CD4-positive, alpha-beta T cell (primary cell): ENCODE data around the gene EEPD1. TPM values are rescaled to one million over a fixed set of nuclear protein-coding genes. Genes with fewer than 3 reads are reported as not detected.

ENCODE experiments used
- ATAC-seq: fragments of 200-7000 bp; cut with Tn5 transposase; one replicate; pipeline ENCODE4 v1.10.0; 2022; ENCODE audit warnings: mild to moderate bottlenecking; ENCODE audit not compliant: poor library complexity
- CTCF ChIA-PET: fragments of 350-600 bp; sonication (Branson Sonifier 250); formaldehyde crosslinking; loops from one replicate; lab custom pipeline; 2021; ENCODE audit warnings: antibody characterized with exemption, inconsistent platforms; lab: Charles Lee
- POLR2A ChIA-PET: fragments of 350-600 bp; sonication (Branson Sonifier 250); formaldehyde crosslinking; loops from one replicate; lab custom pipeline; 2021; ENCODE audit warnings: antibody characterized with exemption, inconsistent platforms; lab: Charles Lee
- DNase-seq, 14 experiments: peaks; one replicate each; pipeline ENCODE4 v3.0.0-alpha.2; 2013 to 2020; ENCODE audit warnings: mixed read lengths in 2 of 14
- H3K27ac ChIP-seq, 2 donors: one replicate each; pipeline versions ENCODE4 v1.5.1 to v1.7.0; 2013; ENCODE audit warnings: low read length in 2 of 2, low read depth in 1 of 2, mild to moderate bottlenecking in 1 of 2
- H3K27me3 ChIP-seq, 2 experiments: 1 replicate in 1 of 2; 2 replicates in 1 of 2; pipeline versions ENCODE4 v1.6.1 to v1.7.0; 2013; ENCODE audit warnings: low read length in 2 of 2, control low read depth in 1 of 2, mild to moderate bottlenecking in 1 of 2, moderate library complexity in 1 of 2; ENCODE audit not compliant: insufficient read depth in 2 of 2, control insufficient read depth in 1 of 2
- H3K36me3 ChIP-seq: one replicate; pipeline ENCODE4 v1.6.1; 2013; ENCODE audit warnings: low read length, control low read depth; ENCODE audit not compliant: insufficient read depth
- H3K4me1 ChIP-seq: one replicate; pipeline ENCODE4 v1.6.1; 2013; ENCODE audit warnings: low read length, control low read depth; ENCODE audit not compliant: insufficient read depth
- H3K4me3 ChIP-seq: one replicate; pipeline ENCODE4 v1.5.1; 2013; ENCODE audit warnings: mild to moderate bottlenecking, low read length, moderate library complexity
- H3K9me3 ChIP-seq, 2 experiments: 1 replicate in 1 of 2; 2 replicates in 1 of 2; pipeline versions ENCODE4 v1.6.1 to v1.7.0; 2013; ENCODE audit warnings: low read length in 2 of 2, mild to moderate bottlenecking in 2 of 2, control low read depth in 1 of 2, moderate library complexity in 1 of 2; ENCODE audit not compliant: control insufficient read depth in 1 of 2, insufficient read depth in 1 of 2
- H3K27ac Mint-ChIP-seq: one replicate; pipeline ENCODE4 v1.8.0; 2020; ENCODE audit warnings: mixed read lengths
- H3K27me3 Mint-ChIP-seq: one replicate; pipeline ENCODE4 v1.8.0; 2021; ENCODE audit warnings: mixed read lengths
- H3K36me3 Mint-ChIP-seq: one replicate; pipeline ENCODE4 v1.8.0; 2021; ENCODE audit warnings: low read depth, mixed read lengths
- H3K4me1 Mint-ChIP-seq: one replicate; pipeline ENCODE4 v1.8.0; 2021; ENCODE audit warnings: low read depth, mixed read lengths
- H3K4me3 Mint-ChIP-seq: one replicate; pipeline ENCODE4 v1.8.0; 2020; ENCODE audit warnings: mild to moderate bottlenecking, mixed read lengths
- H3K9me3 Mint-ChIP-seq: one replicate; pipeline ENCODE4 v1.8.0; 2020; ENCODE audit warnings: mixed read lengths
- CTCF ChIP-seq: fragments of 200-600 bp; IDR thresholded peaks from one replicate; pipeline ENCODE4 v1.8.0; 2022; ENCODE audit warnings: antibody characterized with exemption, mild to moderate bottlenecking
- intact Hi-C, 2 experiments: fragments of 100-400 bp; cut with DNase I in 1 of 2; cut with micrococcal nuclease in 1 of 2; formaldehyde crosslinking; loops; one replicate each; pipeline versions ENCODE4 v1.15.1 to v1.9.0; 2023 to 2025; cut with DNase I, micrococcal nuclease
- total RNA-seq, 174 experiments: library from RNA in 2 of 174; stranded (reverse) in 2 of 174; gene quantifications; one replicate each; pipeline ENCODE4 v1.2.3 and lab custom pipeline; 2021 to 2026

EEPD1 gene
- total RNA-seq, 2 experiments from 2014 or later, result 4.4 to 4.6 TPM

- Mint-ChIP-seq H3K9me3 (no peaks in the 10 kb centered on the region), H3K27ac (no peak overlapping the region)
- POLR2A ChIA-PET, result no interaction called here
Measured at GRCh38 chr7:36219429-36219828, 66.4 kb downstream of the EEPD1 start.

GRCh38 chr7:36223851-36224250, 70.8 kb downstream of the EEPD1 start:
- ChIA-PET CTCF (no interaction called here), POLR2A (interaction anchor here (0.6 kb wide), 1 partner anchor 428 kb away, joined by 3 read pairs; no protein-coding TSS in a partner anchor)
- no peaks in the 10 kb centered on the region for H3K4me1 Mint-ChIP-seq
- H3K4me3 ChIP-seq, result no peak overlapping the region
- DNase-seq, result no peak
- no peaks in the 10 kb centered on the region for H3K36me3 ChIP-seq
- H3K27me3 Mint-ChIP-seq, result no peaks in the 10 kb centered on the region
- no peak for TF ChIP-seq CTCF
- H3K27ac ChIP-seq, result no peak overlapping the region
- H3K9me3 Mint-ChIP-seq, result no peaks in the 10 kb centered on the region
- H3K27me3 ChIP-seq, result no peaks in the 10 kb centered on the region
- H3K36me3 Mint-ChIP-seq, result no peaks in the 10 kb centered on the region
- no peaks in the 10 kb centered on the region for H3K9me3 ChIP-seq
- H3K4me1 ChIP-seq, result no peaks in the 10 kb centered on the region
- no peak for ATAC-seq
- intact Hi-C loops, result no loop called here
- no peak overlapping the region for H3K27ac Mint-ChIP-seq
- H3K4me3 Mint-ChIP-seq, result no peak overlapping the region

More at GRCh38 chr7:36219429-36219828, 66.4 kb downstream of the EEPD1 start:
- ATAC-seq (no peak), DNase-seq (no peak)
- H3K4me1 ChIP-seq, result no peaks in the 10 kb centered on the region
- Mint-ChIP-seq H3K4me3 (no peak overlapping the region), H3K36me3 (no peaks in the 10 kb centered on the region), H3K27me3 (no peaks in the 10 kb centered on the region), H3K4me1 (no peaks in the 10 kb centered on the region)
- H3K36me3 ChIP-seq, result no peaks in the 10 kb centered on the region
- H3K27me3 ChIP-seq, result no peaks in the 10 kb centered on the region
- intact Hi-C loops, result no loop called here
- H3K27ac ChIP-seq, result no peak overlapping the region
- CTCF ChIA-PET, result no interaction called here
- TF ChIP-seq CTCF, result no peak
- peaks cover 0 to 3% of the 10 kb centered on the region in 2 experiments for H3K9me3 ChIP-seq
- no peak overlapping the region for H3K4me3 ChIP-seq

- Histone ChIP-seq H3K4me1 (no peaks in the 10 kb centered on the region), H3K36me3 (no peaks in the 10 kb centered on the region), H3K27ac (no peak overlapping the region), H3K4me3 (no peak overlapping the region), H3K9me3 (no peaks in the 10 kb centered on the region), H3K27me3 (no peaks in the 10 kb centered on the region)
- Mint-ChIP-seq H3K4me1 (no peaks in the 10 kb centered on the region), H3K36me3 (no peaks in the 10 kb centered on the region), H3K27ac (no peak overlapping the region), H3K9me3 (no peaks in the 10 kb centered on the region), H3K4me3 (no peak overlapping the region), H3K27me3 (no peaks in the 10 kb centered on the region)
- intact Hi-C loops, result no loop called here
- DNase-seq (no peak), ATAC-seq (no peak)
- ChIA-PET POLR2A (no interaction called here), CTCF (no interaction called here)
- TF ChIP-seq CTCF, result no peak
Measured at GRCh38 chr7:36224934-36225858, 72.1 kb downstream of the EEPD1 start.
